ENCODE results near the gene SNX2.

The SNX2 gene

GRCh38 chr5:122745597-122745996, 29.3 kb upstream of the SNX2 start:
- Histone ChIP-seq H3K27me3 (ENCODE audit: insufficient read depth, low read depth) (no peaks in the 10 kb centered on the region), H3K4me1 (ENCODE audit: low read depth, poor library complexity, severe bottlenecking) (no peaks in the 10 kb centered on the region), H3K4me3 (IDR thresholded peaks at IDR 0.05; ENCODE audit: insufficient read depth, low read depth, low read length) (no peak overlapping the region), H4K20me1 (ENCODE audit: insufficient read depth) (no peaks in the 10 kb centered on the region), H3K36me3 (ENCODE audit: insufficient read depth) (no peaks in the 10 kb centered on the region), H3K79me2 (ENCODE audit: insufficient read depth, low read depth) (no peaks in the 10 kb centered on the region), H3K9ac (no peak overlapping the region), H3K27ac (no peak overlapping the region), H3K4me2 (no peak overlapping the region), H2AFZ (ENCODE audit: low read depth) (no peak overlapping the region)
- no peak for TF ChIP-seq CTCF (conservative IDR thresholded peaks at IDR 0.05; ENCODE audit: low read depth, low read length)

DNA sequence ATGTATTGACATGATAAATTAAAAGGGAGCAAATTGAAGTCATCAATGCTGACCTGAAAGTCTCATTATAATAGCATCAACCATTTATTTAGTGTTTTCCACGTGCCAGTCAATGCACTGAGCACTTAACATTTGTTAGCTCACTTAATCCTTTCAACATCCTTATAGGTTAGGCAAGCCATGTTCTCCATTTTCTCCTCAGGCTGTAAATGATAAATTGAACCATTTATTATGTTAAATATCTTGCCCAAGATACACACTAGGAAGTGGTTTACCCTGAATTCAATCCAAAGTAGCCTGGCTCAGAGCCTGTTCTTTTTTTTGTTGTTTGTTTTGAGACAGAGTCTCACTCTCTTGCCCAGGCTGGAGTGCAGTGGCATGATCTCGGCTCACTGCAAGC, 25.0 kb upstream of the SNX2 start:
- H2AFZ ChIP-seq (ENCODE audit: low read depth): no peak overlapping the region
- no peak overlapping the region for H3K27ac ChIP-seq
- no peaks in the 10 kb centered on the region for H4K20me1 ChIP-seq (ENCODE audit: insufficient read depth)
- no peak overlapping the region for H3K4me3 ChIP-seq (IDR thresholded peaks at IDR 0.05; ENCODE audit: insufficient read depth, low read depth, low read length)
- no peaks in the 10 kb centered on the region for H3K27me3 ChIP-seq (ENCODE audit: insufficient read depth, low read depth)
- H3K79me2 ChIP-seq (ENCODE audit: insufficient read depth, low read depth): no peaks in the 10 kb centered on the region
- no peak overlapping the region for H3K9ac ChIP-seq
- no peak for TF ChIP-seq CTCF (conservative IDR thresholded peaks at IDR 0.05; ENCODE audit: low read depth, low read length)
- H3K36me3 ChIP-seq (ENCODE audit: insufficient read depth): no peaks in the 10 kb centered on the region
- no peak overlapping the region for H3K4me2 ChIP-seq
- no peaks in the 10 kb centered on the region for H3K4me1 ChIP-seq (ENCODE audit: low read depth, poor library complexity, severe bottlenecking)

GRCh38 chr5:122751293-122751782, 23.5 kb upstream of the SNX2 start:
- H3K9ac ChIP-seq: no peak overlapping the region
- H3K4me1 ChIP-seq (ENCODE audit: low read depth, poor library complexity, severe bottlenecking): no peaks in the 10 kb centered on the region
- TF ChIP-seq CTCF (conservative IDR thresholded peaks at IDR 0.05; ENCODE audit: low read depth, low read length): no peak
- H4K20me1 ChIP-seq (ENCODE audit: insufficient read depth): no peaks in the 10 kb centered on the region
- H3K4me3 ChIP-seq (IDR thresholded peaks at IDR 0.05; ENCODE audit: insufficient read depth, low read depth, low read length): no peak overlapping the region
- no peak overlapping the region for H2AFZ ChIP-seq (ENCODE audit: low read depth)
- no peaks in the 10 kb centered on the region for H3K36me3 ChIP-seq (ENCODE audit: insufficient read depth)
- no peak overlapping the region for H3K27ac ChIP-seq
- no peaks in the 10 kb centered on the region for H3K27me3 ChIP-seq (ENCODE audit: insufficient read depth, low read depth)
- no peaks in the 10 kb centered on the region for H3K79me2 ChIP-seq (ENCODE audit: insufficient read depth, low read depth)
- no peak overlapping the region for H3K4me2 ChIP-seq

DNA sequence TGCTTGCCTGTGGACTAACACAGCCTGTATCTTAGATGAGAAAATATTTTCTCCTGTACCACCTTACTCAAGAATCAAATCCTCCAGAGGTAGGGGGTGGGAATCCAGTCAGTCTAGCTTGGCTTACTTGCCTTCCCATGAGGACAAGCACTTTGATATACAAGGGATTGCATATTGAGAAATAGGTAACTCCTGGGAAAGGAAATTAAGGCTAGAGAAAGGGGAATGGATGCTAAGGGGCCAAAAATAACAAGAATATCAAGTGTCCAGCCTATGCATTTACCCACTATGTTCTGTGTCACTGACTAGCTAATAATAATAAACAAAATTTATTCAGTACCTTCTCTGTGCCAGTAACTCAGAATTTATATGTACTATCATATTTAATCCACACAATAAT, 21.4 kb upstream of the SNX2 start:
- Histone ChIP-seq H3K27ac (no peak overlapping the region), H3K9ac (no peak overlapping the region), H3K4me1 (ENCODE audit: low read depth, poor library complexity, severe bottlenecking) (no peaks in the 10 kb centered on the region), H3K36me3 (ENCODE audit: insufficient read depth) (no peaks in the 10 kb centered on the region), H2AFZ (ENCODE audit: low read depth) (no peak overlapping the region), H4K20me1 (ENCODE audit: insufficient read depth) (no peaks in the 10 kb centered on the region), H3K27me3 (ENCODE audit: insufficient read depth, low read depth) (no peaks in the 10 kb centered on the region), H3K79me2 (ENCODE audit: insufficient read depth, low read depth) (no peaks in the 10 kb centered on the region), H3K4me2 (no peak overlapping the region), H3K4me3 (IDR thresholded peaks at IDR 0.05; ENCODE audit: insufficient read depth, low read depth, low read length) (no peak overlapping the region)
- no peak for TF ChIP-seq CTCF (conservative IDR thresholded peaks at IDR 0.05; ENCODE audit: low read depth, low read length)
